ENCODE measurements around the gene DENND4C.
"Not testable (repeated sequence)": the region's sequence is repeated elsewhere in the genome, so short reads cannot be mapped to it uniquely, and the experiment has no call there.

DENND4C gene

DNA sequence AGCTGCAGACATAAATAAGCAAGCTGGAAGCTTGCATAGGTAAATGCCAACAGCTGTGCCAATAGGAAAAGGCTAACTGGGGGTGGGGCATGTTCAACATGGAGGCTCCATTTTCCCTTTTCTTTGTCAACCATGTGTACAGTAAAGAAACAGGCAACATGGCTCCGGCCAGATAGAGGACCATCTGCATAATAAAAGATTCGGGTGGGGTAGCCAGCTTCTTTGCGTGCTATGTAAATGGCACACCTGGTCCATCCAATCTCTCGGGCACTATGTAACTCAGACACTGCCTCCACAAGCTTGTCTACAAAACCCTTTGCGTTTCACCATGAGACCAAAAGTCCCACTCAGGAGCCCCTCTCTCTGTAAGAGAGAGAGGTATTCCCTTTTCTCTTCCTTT lies 41.7 kb upstream of the DENND4C start:
- TF ChIP-seq, protein P1, sequence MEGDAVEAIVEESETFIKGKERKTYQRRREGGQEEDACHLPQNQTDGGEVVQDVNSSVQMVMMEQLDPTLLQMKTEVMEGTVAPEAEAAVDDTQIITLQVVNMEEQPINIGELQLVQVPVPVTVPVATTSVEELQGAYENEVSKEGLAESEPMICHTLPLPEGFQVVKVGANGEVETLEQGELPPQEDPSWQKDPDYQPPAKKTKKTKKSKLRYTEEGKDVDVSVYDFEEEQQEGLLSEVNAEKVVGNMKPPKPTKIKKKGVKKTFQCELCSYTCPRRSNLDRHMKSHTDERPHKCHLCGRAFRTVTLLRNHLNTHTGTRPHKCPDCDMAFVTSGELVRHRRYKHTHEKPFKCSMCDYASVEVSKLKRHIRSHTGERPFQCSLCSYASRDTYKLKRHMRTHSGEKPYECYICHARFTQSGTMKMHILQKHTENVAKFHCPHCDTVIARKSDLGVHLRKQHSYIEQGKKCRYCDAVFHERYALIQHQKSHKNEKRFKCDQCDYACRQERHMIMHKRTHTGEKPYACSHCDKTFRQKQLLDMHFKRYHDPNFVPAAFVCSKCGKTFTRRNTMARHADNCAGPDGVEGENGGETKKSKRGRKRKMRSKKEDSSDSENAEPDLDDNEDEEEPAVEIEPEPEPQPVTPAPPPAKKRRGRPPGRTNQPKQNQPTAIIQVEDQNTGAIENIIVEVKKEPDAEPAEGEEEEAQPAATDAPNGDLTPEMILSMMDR (IDR thresholded peaks at IDR 0.05; ENCODE audit: insufficient read depth, low read depth, low read length, missing control alignments): no peak
- no peak for DNase-seq (ENCODE audit: low read depth)
- H3K4me3 ChIP-seq (ENCODE audit: low read length): no peak overlapping the region

DNA sequence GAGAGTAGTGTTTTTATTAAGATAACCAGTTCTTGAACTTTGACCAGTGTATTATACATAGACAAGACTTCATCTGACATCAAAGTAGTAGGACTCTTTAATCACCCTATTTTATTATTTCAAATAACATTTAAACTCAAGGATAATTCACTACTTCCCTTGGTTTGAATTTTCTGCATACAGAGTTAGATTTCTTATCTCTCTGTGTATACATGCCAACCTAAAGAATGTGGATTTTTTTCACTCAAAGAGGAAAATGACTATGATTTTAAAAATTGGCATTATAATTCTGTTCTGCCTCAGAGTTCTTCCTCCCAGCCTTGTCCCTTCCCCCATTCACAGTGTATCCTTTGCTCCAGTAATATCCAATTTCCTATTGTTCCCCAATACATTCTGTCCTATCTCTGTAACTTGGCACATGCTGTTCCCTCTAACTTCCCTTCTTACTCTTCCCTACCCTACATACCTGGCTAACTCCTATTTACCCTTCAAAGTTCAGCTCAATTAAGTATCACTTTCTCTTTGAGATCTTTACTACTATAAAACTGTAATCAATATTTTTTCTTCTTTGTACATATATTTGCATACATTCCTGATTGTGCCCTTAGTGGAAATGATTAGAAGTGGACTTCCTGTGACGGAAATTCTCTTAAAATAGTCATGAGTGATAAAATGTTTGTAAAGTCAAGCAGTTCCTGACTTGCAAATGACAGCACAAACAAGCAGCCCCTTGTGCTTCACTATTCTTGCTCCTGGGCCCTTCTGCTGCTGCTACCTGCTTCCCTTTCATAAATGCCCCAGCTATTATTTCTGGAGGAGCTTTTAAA lies 38.1 kb upstream of the DENND4C start:
- TF ChIP-seq, protein P1 (IDR thresholded peaks at IDR 0.05; ENCODE audit: insufficient read depth, low read depth, low read length, missing control alignments): no peak
- no peak for DNase-seq (ENCODE audit: low read depth)
- H3K4me3 ChIP-seq (ENCODE audit: low read length): no peak overlapping the region

DNA sequence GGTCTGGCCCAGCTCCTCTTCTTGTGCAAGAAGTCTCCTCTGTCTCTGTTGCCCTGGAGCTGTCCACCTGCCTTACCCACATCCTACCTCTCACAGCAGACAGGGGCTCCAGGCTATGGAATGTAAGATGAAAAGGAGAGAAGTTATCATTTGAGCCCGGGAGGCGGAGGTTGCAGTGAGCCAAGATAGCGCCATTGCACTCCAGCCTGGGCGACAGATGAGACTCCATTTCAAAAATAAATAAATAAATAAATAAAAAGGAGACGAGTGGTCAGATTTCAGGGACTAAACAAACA lies 37.5 kb upstream of the DENND4C start:
- no peak overlapping the region for H3K4me3 ChIP-seq (ENCODE audit: low read length)
- DNase-seq (ENCODE audit: low read depth): peak; percentile 16
- TF ChIP-seq, protein P1 (IDR thresholded peaks at IDR 0.05; ENCODE audit: insufficient read depth, low read depth, low read length, missing control alignments): no peak

DNA sequence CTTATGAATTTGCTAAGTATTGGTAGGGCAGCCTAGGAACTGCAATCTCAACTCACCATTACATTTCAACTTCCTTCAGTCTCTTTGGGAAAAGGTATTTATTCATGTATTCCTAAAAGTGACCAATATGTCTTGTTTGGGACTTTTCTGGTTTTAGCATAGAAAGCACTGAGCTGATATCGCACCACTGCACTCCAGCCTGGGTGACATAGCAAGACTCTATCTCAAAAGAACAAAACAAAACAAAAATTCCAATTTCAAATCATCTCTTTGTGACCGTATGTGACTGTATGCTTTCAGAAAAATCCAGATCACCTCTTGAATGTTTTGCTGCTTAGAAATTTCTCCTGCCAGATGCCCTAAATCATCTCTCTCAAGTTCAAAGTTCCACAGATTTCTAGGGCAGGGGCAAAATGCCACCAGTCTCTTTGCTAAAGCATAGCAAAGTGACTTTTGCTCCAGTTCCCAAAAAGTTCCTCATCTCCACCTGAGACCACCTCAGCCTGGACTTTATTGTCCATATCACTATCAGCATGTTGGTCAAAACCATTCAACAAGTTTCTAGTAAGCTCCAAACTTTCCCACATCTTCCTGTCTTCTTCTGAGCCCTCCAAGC lies 37.0 kb upstream of the DENND4C start:
- DNase-seq (ENCODE audit: low read depth); H3K4me3 ChIP-seq (ENCODE audit: low read length): not testable (repeated sequence)

DNA sequence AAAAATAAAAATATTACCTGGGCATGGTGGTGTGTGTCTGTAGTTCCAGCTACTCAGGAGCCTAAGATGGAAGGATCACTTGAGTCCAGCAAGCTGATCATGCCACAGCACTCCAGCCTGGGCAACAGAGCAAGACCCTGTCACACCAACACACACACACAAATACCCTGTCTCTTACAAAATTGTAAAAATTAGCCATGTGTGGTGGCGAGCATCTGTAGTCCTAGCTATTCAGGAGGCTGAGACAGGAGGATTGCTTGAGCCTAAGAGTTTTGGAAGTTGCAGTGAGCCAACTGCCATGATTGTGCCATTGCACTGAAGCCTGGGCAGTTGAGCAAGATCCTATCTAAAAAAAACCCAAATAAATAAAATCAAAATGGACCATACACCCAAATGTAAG lies 32.1 kb upstream of the DENND4C start:
- TF ChIP-seq, protein P1 (IDR thresholded peaks at IDR 0.05; ENCODE audit: insufficient read depth, low read depth, low read length, missing control alignments): no peak
- DNase-seq (ENCODE audit: low read depth): no peak

DNA sequence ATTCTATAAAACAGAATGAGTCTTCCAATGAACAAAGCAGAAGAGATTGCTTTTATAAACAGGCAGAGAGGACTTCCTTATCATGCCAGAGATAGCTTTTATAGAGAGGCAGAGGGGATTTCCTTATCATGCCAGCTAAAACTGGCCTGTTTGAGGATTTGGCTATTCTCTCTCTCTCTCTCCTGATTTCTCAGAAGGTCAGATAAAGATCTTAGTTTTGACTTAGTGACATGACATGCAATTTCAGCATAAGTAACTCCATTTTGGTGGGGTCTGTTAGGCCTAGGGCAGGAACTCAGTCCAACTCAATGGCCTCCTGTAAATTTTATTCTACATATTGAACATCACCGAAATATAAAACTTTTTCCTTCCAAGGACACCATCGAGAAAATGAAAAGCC lies 31.5 kb upstream of the DENND4C start:
- DNase-seq (ENCODE audit: low read depth): no peak
- no peak overlapping the region for H3K4me3 ChIP-seq (ENCODE audit: low read length)

More for the DNA sequence above, 32.1 kb upstream of the DENND4C start:
- H3K4me3 ChIP-seq (ENCODE audit: low read length): no peak overlapping the region

DNA sequence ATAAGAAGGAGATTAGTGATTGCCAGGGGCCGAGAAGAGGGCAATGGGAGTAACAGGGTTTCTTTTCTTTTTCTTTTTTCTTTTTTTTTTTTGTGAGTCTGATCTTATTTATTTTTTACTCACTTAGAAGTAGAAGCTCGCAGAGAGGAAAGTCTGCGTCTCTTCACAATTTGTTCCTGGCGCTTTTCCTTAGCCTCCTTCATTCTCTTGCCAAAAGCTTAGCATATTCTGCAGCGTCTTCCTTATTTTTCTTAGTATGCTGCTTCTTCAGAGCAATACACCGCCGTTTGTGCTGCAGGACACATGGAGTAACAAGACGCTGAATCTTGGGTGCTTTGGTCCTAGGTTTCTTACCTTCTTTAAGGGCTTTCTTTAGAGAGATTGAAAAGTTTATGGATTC lies 30.3 kb upstream of the DENND4C start:
- TF ChIP-seq, protein P1 (IDR thresholded peaks at IDR 0.05; ENCODE audit: insufficient read depth, low read depth, low read length, missing control alignments): no peak
- no peak overlapping the region for H3K4me3 ChIP-seq (ENCODE audit: low read length)
- no peak for DNase-seq (ENCODE audit: low read depth)

More for the DNA sequence above, 31.5 kb upstream of the DENND4C start:
- TF ChIP-seq, protein P1 (IDR thresholded peaks at IDR 0.05; ENCODE audit: insufficient read depth, low read depth, low read length, missing control alignments): no peak
